ENCODE data around the gene TMC1.

The TMC1 gene

GRCh38 chr9:72680593-72681282, 159.3 kb downstream of the TMC1 start:
- no peak for DNase-seq (ENCODE audit: low read depth in 2 of 2)

DNA sequence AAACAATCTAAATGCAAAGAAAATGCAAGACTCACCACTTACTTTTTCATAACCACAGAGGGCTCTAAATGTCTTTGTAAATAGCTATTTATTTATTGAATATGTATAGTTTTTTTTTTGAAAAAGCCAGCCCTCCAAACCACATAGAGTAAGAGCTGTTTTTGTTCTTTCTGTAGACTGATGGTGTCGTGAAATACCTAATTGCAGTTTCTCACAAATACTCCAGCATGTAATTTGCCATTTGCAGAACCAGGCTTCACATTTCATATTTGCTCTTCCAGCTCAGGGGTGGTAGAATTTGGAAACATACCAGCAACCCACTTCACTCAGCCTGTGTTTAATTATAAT, 159.8 kb downstream of the TMC1 start:
- DNase-seq (ENCODE audit: low read depth in 2 of 2), result no peak

GRCh38 chr9:72684615-72685014, 163.2 kb downstream of the TMC1 start:
- no peak for DNase-seq (ENCODE audit: low read depth in 2 of 2)

DNA sequence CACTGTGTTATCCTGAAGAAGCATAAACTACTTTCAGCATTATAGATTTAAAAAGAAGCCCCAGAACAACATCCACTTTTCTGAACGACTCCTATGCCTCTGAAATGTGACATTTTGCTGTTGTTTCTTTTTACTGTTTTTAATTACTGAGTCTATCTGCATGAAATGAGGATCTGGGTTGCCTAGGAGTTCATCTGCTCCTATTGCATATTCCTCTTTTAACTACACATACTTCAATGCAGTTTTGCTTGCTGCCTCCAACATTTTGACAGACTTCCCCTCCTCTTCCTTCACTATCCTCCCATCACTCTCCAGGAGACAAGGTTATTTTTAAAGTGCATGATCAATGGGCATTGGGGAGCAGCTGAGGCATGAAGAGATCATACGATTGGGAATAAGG, 164.5 kb downstream of the TMC1 start:
- no peak for DNase-seq (ENCODE audit: low read depth in 2 of 2)

- DNase-seq (ENCODE audit: low read depth in 2 of 2), result no peak
Measured at GRCh38 chr9:72687331-72687730, 165.9 kb downstream of the TMC1 start.

DNA sequence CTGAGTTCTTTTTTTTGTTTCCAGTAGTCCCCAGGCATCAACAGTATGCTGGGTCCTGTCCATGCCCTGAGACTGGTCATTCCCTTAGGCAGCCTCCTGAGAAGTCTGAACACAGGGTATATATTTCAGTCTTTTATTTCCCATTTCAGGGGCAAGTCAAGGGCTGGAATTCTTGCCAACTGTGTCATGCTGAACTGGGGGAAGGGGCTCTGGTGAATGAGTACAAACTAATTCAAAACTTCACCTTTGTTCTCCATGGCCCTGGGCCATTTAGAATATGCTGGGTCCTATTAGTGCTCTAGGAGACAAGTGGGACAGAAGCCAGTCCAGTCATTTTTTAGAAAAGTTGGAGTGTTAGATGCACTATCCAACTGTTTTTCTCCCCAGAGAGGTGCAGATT, 170.3 kb downstream of the TMC1 start:
- no peak for DNase-seq (ENCODE audit: low read depth in 2 of 2)

GRCh38 chr9:72695365-72695764, 174.0 kb downstream of the TMC1 start:
- no peak for DNase-seq (ENCODE audit: low read depth in 2 of 2)

- no peak for DNase-seq (ENCODE audit: low read depth in 2 of 2)
Measured at GRCh38 chr9:72696511-72696910, 175.1 kb downstream of the TMC1 start.

GRCh38 chr9:72701510-72701909, 180.1 kb downstream of the TMC1 start:
- no peak for DNase-seq (ENCODE audit: low read depth in 2 of 2)

GRCh38 chr9:72703574-72703973, 182.2 kb downstream of the TMC1 start:
- no peak for DNase-seq (ENCODE audit: low read depth in 2 of 2)

DNA sequence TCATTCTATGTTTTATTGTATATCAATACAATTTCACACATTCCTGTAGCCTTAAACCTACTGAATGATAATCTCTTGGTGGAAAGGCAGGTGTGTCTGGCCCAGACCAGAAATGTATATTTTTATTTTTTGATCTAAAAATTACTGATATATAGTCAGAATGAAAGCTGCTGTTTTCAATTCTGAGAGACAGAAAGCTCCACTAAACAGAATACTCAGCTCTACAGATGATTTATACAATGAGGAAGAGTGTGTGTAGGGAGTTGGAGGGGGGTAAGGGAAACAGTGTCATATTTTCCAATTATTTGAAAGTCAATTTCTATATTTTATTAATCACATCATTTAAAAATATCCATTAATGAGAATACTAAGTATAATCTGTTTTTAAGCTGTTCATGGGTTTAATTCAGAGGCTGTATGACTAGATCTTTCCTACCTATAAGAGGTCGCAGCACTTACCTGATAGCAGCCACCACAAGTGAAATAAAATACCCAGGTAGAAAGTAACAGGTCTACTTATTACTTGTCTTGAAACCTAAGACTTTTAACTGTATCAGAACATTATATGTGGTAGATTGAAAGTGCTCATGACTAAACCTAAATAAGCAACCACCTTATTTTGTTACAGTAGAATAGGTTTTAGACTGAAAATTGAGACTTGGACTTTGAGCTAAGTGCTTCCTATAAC, 183.4 kb downstream of the TMC1 start:
- no peak for DNase-seq (ENCODE audit: low read depth in 2 of 2)

DNA sequence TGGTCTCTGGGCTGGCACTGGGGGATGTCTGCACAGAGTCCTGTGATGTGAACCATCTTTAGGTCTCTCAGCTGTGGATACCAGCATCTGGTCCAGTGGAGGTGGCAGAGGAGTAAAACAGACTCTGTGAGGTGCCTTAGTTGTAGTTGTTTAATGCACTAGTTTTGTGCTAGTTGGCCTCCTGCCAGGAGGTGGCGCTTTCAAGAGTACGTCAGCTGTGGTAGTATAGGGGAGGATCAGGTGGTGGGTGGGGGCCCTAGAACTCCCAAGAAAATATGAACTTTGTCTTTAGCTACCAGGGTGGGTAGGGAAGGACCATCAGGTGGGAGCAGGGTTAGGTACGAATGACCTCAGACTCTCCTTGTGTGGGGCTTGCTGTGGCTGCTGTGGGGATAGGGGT, 197.1 kb downstream of the TMC1 start:
- no peak for DNase-seq (ENCODE audit: low read depth in 2 of 2)

DNA sequence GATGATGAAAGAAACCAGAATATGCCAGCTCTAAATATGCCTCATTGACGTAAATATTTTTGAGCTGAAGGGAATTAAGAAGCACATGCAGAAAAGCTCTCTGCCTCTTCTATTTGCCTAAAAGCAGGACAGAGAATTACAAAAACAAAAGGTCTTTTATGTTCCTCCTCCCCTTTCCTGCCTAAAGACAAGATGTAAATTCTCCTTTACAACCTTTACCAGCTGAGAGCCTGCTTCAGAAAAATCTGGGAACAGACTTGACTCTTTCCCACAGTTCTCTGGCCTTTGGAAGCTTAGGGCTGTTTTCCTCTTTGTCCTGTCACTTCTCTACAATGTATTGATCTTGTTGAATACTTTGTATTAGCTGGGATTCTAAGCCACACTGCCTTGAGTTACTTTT, 199.7 kb downstream of the TMC1 start:
- DNase-seq (ENCODE audit: low read depth in 2 of 2), result no peak

GRCh38 chr9:72726947-72727346, 205.5 kb downstream of the TMC1 start:
- DNase-seq (ENCODE audit: low read depth in 2 of 2), result no peak

DNA sequence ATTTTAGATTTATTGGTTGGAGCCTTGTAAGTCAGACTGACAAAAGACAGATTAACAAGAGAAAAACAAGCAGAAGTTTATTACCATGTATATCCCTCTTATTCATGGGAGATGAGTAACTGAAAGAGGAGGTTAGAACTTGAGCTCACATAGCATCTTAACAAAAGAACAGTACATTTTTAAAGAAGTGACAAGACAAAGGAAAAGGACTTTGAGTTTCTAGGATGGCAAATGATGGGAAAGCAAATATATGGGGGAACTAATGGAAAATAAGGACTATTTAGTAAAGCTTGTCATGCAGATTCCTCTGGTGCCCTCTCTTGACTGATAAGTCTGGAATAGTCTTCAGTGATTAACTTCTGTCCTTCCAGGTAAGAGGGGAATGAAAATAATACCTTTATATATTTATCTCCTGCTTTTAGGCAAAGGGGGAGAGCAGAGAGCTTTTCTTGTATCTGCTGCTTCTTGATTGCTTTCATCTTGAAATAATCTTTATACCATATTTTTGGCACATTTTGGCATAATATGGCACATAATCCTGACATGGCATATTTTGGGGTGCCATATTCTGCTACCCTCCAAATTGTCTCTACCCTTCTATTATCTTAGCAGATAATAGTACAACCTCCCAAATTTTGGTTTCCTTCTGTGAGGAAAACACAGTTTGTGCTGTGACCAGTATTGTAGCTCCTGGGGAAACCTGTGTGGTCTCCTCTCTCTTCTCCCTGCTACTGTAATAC, 206.8 kb downstream of the TMC1 start:
- DNase-seq (ENCODE audit: low read depth in 2 of 2), result no peak

- no peak for DNase-seq (ENCODE audit: low read depth in 2 of 2)
Measured at GRCh38 chr9:72733895-72734294, 212.5 kb downstream of the TMC1 start.

- no peak for DNase-seq (ENCODE audit: low read depth in 2 of 2)
Measured at GRCh38 chr9:72734631-72735030, 213.2 kb downstream of the TMC1 start.

DNA sequence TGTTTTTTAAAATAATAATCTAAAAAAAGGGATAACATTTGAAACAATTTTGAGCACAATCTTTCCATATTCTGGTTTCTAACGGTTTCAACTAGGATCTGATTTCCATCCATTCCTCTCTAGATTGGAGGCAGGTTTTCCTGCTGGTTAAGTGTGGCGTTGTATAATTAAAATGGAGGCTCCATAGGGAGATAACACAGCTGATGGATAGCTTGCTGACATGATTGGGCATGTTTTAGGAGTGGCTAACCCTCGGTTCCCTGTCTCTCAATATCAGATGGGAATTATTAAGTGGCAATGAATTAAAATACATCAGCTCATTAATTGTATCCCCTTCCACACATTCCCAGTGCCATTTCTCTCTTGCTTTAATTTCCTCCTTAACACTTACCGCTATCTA, 222.4 kb downstream of the TMC1 start:
- no peak for DNase-seq (ENCODE audit: low read depth in 2 of 2)

GRCh38 chr9:72749276-72749675, 227.9 kb downstream of the TMC1 start:
- DNase-seq (ENCODE audit: low read depth in 2 of 2), result no peak

GRCh38 chr9:72751541-72751940, 230.1 kb downstream of the TMC1 start:
- DNase-seq (ENCODE audit: low read depth in 2 of 2), result no peak

DNA sequence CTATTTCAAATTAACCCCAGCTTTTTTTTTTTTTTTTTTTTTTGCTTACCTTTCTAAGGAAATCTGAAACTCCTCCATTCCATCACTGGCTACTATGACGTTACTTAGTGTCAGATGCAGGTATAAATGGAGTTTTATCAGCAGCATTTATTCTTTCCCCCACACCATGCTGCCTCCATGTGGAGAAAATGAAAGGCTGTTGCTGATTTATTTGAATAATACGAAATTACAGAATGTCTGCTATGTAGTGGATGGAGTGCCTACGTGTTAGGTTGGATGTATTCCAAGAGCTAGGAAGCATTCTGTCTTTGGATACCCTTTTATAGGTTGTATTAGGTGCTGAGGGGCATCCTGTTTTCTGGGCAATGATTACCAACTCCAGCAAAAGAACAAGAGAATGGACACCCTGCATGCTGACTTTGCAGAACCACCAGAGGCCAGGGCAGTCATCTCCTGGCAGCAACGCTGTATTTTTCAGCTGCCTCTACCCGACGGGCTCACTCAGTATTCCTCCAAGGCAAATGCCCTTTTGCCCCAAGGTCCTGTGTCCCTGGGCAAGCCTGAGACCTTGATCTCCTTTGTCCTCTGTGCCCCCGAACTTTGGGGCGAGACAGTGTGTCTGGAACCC, 232.0 kb downstream of the TMC1 start:
- DNase-seq (ENCODE audit: low read depth in 2 of 2), result no peak

- no peak for DNase-seq (ENCODE audit: low read depth in 2 of 2)
Measured at GRCh38 chr9:72755836-72756235, 234.4 kb downstream of the TMC1 start.

GRCh38 chr9:72758944-72759343, 237.5 kb downstream of the TMC1 start:
- no peak for DNase-seq (ENCODE audit: low read depth in 2 of 2)
